Forelimb muscle (tissue), 1 donor: ENCODE measurements around the gene C1orf94. TPM values are rescaled to one million over a fixed set of nuclear protein-coding genes. Genes with fewer than 3 reads are reported as not detected.
"Not testable (repeated sequence)": the region's sequence is repeated elsewhere in the genome, so short reads cannot be mapped to it uniquely, and the experiment has no call there.

Experiments
- DNase-seq: peaks from one replicate; pipeline ENCODE4 v3.0.0-alpha.2; 2013; ENCODE audit warnings: low read depth
- polyA plus RNA-seq: library from polyadenylated mRNA; unstranded; fragments of 120-200 nt; gene quantifications from one replicate; pipeline ENCODE4 v1.2.1, GENCODE V29; 2013; ENCODE audit not compliant: insufficient read length

C1orf94 gene
- polyA plus RNA-seq, 1 donor: 0.06 TPM

DNA sequence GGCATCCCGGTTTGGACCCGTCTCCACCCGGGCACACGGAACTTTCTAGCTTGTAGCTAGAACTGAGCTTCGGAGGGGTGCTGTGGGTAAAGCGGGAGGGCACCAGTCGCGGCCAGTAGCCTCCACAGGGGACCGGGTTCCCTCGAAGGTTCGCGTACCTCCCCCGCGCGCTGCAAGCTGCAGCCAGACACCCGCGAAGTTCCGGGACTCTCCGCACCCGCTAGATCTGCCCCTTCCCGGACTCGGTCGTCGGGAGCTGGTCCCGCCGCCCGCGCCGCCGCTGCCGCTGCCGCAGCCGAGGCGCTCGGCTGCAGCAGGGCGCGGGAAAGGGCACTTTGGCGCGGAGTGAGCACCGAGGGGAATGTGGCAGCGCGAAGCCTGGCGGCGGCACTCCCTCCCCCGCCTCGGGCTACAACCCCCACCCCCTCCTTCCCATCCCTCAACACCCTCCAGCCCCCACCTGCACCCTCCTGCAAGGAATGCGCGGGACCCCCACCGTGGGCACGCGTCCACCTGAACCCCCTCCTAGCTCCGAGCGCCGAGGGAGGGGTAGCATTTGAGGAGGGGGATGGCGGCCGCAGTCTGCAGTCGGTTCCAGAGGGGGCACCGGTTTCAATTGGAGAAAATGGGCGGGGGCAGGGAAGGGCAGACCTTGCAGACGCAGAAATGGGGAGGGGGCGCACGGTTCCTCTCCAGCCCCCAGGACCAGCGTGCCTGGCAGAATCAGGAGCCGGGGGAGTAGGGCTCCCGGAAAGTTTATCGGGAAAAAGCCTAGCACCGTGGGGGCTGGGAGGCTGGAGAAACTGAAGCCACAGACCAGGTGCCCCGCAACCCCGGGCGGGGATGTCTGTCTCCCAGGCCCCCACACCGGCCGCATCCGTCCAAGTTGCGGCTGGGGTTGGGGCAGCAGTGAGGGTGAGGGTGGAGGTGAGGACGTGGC, 12.6 kb upstream of the C1orf94 start:
- DNase-seq: no peak

DNA sequence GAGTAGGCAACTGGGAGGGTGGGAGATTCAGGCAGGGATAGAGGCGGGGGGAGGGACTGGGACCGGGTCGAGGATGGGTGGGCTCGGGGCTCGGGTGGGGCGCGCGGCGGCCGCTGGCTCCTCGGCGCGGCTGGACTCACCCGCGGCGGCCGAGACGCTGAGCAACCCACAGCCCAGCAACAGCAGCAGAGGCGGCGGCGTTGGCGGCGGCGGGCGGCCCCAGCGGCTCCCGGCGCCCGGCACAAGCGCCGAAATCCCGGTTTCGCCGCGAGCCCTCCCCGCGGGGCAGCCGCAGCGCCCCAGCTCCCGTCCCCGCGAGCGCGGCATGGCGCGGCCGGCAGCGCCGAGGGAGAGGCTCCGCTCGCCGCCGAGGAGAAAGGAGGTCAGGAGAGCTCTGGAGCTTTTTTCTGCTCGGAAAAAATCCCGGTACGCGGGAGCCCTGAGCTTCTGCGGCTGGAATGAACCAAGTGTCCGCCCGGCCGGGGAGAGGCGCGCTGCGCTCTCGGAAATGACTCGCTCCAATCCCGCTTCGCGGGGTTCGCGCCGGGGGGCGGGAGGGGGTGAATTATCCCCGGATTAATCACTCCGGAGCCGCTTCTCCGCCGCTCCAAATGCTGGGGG, 11.8 kb upstream of the C1orf94 start, which contains the start of gene CSMD2:
Gene CSMD2 (minus strand): TSS at position 460 of the 621 bp plus-strand sequence. CDS start 133 bp downstream, at position 327.
- DNase-seq: peak; percentile 13

DNA sequence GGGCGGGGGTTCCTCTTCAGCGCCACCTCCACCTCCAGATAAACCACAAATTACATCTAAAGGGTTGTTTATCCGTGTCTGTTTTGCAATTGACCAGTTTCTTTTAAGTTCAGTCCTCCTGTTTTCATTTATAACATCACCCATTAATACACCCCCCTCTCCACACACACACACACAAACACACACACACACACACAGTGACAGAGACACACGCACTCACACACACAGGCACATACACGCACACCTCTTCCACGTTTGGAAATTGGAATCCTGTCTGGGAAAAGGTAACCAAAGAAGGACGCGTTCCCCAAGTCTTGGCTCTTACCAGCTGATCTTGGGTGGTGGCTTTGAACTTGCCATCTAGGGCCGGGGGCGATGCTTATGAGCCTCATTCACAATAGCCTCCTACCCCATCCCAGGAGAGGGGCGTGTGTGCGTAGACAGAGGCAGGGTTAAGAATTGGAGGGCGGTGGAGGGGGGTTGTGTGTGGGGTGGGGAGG, 11.2 kb upstream of the C1orf94 start:
- DNase-seq: no peak

DNA sequence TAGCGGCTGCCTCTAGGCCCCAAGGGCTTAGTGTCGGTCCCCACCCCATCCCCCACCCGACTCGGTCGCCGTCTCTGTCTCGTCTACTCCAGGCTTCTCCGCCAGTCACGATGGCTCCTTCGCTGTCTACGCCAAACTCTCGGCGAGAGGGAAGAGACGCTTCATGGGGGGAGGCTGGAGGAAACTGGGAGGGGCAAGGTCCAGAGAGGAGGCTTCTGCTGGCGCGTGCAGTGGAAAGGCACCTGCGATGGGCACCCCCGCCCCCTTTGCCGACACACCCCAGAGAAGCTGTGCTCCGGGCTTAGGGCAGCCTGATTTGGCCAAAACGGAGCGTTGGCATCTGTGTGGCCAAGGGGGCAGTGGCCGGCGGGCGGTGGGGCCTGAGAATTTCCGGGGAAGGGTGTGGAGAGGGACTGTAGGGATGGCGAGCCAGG, 10.5 kb upstream of the C1orf94 start:
- DNase-seq: no peak

DNA sequence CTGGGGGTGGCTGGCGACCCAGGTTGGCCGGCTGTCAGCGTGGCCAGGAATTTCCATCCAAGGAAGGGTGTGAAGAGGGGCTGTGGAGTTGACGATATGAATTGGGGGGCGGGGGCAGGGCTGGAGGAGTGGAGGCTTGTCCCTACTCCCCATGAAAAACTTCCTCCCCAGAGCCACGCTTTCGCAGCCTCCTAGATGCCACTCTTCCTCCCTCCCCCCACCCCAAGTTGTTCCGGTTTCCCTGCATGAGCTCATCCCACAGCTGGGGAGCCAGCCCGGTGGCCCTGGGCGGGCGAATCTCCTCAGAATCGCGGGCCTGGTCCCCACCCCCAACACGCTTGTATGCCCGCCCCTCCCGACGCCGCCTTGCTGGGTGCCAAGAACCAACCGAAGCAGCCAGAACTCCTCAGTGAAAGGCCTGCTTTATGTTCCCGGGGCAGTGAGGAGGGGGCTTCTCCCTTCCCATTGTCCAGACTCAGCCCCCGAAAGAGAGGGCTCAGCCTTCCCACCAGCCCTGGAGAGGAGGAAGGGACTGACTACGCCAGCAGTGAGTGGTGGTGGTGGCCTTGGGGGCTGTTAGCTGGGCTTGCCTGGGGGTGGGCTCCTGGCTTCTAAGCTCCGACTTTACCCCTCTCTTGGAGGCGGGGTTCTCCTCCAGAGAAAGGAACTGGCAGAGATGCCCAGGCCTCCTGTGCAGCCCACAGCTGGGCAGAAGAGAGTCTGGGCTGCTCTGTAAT, 9.9 kb upstream of the C1orf94 start:
- no peak for DNase-seq

DNA sequence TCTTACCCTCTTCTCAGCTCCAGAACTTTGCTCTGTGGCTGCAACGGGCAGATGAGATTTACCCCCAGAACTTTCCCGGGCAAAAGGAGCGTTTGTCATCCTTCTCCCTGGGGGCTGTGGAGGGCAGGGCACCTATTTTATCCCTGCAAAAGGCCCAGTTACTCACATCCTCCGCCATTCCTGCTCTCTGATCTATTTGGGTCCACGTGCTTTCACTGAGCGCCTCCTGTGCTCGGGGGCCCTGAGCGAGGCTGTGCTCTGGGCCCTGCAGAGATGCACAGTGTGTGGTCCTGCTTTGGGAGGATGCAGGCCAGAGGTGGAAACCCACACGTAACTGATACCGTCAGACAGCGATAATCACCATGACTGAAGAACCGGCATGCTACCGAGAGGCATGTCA, 9.3 kb upstream of the C1orf94 start:
- no peak for DNase-seq

DNA sequence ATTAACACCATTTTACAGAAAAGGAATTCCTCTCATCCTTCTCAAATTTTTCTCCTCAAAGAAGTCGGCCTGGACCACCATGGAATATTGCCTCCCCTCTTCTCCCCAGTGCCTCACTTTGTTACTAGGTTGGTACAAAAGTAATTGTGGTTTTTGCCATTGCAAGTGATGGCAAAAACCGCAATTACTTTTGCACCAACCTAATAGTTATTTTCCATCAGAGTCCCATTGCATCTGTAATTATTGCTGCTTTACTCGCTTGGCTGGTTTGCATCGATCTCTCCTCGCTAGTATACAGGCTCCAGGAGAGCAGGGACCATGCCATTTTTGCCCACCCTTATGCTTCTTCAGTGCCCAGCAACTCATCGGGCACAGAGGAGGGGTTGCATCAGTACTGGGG, 963 bp upstream of the C1orf94 start:
- DNase-seq: no peak

DNA sequence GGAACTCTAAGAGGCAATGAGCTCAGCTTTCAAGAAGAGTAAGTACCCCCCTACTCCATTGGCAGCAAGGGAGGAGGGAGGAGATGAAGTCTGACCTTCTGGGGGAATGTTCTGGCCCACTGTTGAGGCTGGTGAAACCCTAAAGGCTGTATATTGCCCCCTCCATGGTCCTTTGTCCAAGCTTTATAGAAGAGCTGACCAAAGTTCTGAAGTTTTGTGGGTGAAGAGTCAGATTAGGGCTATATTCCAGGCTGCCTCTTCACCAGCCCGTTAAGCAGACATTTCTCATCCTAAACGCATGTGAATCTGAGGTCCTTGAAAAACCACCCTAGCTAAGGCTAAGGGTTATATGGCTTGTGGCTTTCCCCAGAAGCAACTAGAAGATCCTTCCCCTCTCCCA, 1.4 kb downstream of the C1orf94 start:
- DNase-seq: no peak

DNA sequence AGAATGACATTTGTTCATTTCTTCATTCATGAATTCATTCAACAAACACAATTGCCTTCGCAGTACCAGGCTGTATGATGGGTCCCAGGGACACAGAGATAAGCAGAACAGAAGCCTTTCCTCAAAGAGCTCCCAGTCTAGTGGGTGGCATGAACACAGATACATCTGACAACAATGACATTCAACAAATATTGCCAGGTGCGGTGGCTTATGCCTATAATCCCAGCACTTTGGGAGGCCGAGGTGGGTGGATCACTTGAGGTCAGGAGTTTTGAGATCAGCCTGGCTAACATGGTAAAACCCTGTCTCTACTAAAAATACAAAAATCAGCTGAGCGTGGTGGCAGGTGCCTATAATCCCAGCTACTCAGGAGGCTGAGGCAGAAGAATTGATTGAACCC, 6.7 kb downstream of the C1orf94 start:
- DNase-seq: not testable (repeated sequence)

DNA sequence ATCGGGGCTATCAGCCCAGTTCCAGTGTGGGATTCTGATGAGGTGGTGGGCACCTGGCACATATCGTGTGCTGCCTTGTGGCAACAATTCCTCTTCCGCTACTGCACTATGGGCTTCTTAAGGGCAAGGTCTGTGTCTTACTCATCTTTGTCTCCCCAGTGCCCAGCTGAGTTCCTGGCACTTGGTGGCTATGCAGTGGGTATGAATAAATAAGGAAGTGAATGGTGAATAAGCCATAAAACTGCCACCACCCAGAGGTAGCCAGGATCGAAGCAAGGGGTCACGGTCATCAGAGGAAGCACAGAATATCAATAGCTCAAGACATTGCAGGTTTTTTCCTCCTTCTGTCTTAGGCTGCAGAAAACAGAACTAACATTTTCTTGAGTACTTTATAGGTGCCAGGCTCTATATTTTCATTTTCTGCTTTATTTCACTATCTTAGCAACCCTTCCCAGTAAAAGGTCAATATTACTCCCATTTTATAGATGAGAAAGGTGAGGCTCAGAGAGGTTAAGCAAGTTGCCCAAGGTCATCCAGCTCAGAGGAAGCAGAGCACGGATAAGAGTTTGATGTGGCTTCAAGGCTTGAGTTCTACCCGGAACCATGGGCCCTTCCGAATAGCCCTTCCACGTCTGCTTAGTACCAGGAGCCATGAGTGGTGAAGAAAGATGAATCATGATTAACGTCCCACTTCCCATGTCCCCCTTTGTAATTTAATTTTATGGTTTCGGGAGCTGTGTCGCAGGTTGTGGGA, 10.2 kb downstream of the C1orf94 start:
- DNase-seq: no peak

DNA sequence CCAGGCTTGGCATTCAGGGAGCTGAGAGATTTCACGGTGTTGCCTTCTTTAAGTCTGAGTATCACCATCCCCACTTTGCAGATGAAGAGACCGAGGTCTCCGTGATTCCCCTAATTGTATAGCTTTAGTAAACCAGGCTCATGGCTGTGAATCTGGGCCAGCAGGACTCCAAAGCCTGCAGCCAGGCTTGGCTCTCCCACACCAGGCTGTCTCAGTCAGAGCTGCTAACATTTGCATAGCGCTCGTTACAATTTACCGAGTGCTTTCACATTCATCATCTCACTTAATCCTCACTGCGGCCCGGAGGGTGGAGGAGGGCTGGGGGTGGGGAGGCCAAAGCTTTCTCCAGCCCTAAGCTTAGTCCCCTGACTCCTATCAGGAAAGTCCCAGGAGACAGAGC, 11.7 kb downstream of the C1orf94 start:
- no peak for DNase-seq

DNA sequence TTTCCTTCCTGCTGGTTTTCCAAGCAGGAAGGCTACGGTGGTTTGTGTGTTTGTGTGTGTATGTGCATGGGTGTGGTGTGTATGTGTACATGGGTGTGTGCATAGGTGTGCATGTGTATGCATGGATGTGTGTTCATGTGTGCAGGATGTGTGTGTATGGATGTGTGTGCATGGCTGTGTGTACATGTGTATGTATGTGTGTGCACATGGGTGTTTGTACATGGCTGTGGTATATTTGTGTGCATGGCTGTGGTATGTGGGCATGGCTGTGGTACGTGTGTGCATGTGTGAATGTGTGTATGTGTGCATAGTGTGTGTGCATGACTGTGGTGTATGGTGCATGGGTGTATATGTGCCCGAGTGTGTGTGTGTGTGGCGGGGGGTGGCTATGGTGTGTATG, 12.3 kb downstream of the C1orf94 start:
- no peak for DNase-seq

DNA sequence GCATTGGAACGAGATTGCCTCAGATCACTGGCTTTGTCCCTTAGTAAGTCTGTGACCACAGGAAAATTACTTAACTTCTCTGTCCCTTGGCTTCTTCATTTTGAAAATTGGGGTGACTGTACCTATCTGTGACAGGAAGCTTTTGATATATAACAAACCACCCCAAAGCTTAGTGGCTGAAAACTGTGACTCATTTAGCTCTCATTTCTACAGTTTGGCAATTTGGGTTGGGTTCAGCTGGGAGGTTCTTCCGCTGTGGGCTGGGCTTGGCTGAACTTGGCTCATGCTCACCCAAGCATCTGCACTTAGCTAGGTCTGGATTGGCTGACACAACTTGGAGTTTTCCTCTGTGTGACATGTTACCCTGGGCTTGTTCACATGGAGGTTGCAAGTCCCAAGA, 14.0 kb downstream of the C1orf94 start:
- no peak for DNase-seq

DNA sequence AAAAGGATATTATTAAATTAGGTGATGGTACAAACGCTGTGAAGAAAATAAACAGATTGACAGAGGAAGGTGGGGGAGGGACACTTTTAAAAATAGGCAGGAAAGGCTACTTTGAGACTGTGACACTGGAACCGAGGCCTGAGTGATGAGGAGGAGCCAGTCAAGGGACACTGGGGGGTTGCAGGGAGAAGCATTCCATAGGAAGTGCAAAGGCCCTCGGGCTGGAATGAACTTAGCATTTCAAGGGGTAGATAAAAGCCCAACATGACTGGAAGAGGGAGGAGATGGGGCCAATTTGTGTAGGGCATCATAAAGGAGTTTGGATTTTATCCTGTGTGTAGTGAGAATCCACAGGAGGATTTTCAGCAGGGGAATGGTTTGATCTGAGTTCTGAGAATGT, 15.9 kb downstream of the C1orf94 start:
- DNase-seq: no peak

DNA sequence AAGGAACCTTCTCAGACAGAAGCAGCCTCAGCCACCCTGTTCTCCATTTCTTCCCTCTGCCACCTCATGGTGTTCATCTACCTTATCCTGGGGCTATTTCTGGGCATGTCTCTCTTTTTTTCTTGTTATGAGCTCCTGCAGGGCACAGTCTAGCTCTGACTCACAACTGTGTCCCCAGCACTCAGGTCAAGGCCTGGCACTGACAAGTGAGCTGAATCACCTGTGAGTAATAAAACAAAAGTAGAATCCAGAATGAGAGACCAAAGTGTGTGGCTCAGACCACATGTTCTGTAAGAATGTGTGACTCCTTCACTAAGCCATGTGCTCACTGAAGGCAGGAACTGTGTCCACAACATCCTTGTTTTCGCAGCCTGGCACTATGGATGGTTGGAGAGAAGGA, 23.2 kb downstream of the C1orf94 start:
- no peak for DNase-seq

DNA sequence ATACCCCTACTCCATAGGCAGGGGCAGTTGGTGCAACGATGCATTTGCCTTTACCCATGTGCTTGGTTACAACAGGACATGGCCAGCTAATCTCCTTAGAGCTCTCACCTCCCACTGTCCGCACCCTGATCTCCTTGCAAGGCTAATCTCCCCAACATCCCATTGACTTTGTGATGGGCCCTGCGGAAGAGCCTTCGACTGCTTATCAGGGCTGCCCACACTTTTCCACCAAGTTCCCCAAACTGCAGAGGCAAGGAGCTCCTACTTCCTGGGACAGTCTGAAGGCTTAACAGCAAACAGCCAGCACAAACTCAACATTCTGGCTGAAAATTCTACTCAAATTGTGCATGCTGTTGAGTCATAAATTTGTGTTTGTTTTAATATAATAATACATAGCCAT, 36.0 kb downstream of the C1orf94 start:
- DNase-seq: no peak

DNA sequence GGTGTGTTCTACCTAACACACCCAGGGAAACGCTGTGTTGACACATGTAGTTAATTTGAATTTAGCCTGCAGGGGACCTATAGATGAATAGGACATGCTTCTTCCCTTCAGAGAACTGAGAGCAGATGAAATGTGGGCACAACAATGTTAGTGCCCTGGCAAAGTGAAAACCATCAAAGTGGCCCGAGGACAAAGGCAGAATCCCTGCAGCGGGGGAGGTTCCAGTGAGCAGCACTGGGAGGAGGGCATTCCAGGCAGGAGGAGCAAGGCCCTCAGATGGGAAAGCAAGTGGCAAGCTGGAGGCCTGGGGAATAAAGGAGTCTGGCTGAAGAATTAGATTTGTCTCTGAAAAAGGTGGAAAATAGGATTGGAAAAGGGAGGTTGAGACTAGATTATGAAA, 37.2 kb downstream of the C1orf94 start:
- DNase-seq: no peak

DNA sequence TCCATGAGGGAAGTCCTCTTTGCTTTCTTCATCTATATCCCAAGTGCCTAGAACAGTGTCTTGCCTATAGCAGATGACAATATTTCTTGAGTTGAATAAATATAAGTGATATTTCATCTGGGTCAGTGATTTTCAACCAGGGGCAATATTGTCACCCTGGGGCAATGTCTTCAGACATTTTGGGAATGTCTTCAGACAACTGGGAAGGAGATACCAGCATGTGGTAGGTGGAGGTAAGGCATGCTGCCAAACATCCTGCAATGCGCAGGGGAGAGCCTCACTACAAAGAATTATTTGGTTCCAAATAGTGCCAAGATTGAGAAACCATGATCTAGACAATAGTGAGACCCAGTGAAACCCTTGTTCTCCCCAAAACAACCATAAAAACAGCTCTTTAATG, 54.7 kb downstream of the C1orf94 start:
- no peak for DNase-seq

DNA sequence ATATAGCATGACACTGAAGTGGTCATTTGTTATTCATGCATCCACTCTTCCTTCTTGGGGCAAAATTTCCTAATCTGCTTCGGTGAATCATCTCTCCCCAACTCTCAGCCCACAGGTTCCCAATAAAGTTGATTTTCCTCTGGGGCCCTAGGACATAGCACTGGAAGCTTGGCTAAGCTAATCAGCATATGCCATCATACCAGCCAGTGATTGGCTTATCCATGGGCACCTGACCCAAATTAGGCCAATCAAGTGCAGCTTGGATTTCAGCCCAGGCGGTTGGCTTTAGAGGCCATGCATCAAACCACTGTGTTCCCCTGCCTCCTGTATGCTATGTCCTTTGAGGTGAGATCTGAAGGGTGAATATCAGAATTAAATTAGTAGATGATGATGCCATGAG, 58.9 kb downstream of the C1orf94 start:
- DNase-seq: no peak

DNA sequence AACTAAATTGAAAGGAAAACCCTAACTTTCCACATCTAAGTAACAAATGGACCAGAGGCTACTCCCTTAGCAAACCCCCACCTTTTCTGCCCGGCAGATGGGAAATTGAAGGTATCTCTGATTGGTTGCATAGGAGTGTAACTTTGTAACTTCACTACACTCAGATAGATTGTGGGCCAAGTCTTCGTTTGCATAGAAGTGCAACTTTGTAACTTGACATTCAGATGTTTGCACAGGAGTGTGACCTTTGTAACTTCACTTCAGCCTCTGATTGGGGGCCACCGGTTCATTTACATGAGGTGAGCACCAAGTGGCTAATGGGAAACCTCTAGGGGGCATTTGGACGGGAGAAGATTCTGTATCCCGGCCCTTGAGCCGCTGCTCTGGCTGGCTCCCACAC, 59.4 kb downstream of the C1orf94 start:
- no peak for DNase-seq

DNA sequence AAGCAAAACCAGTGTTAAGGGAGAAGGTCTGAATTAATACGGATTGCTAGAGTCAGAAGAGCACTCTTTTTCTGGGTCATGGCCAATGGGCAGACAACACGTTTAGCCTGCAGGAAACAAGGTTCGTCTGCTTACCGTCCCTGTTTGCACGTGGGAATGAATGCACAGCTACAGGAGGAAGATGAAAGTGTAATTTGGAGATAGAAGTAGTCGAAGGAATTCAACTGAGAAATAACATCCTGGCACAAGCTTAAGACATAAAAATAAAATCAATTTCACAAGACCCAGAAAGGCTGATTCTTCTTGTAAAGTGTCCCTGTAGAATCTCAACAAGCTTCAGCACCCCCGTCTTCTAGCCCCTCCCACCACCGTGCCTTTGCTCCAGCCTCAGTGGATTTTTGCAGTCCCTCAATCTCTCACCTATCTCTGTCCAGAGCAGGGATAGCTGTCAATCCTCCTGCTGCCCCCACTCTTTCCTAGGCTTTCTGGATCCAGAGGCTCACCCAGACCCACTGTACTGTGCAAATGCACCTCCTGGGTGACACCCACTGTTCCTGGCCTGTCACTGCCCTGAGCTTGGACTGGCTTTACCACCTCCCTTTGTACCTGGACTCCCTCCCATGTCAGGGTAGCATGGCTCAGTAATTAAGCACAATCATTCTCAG, 60.6 kb downstream of the C1orf94 start:
- no peak for DNase-seq
